Heart left ventricle (tissue), 16 donors: ENCODE results near the gene CETN1. TPM values are rescaled to one million over a fixed set of nuclear protein-coding genes. Genes with fewer than 3 reads are reported as not detected.

Experiments
- ATAC-seq, 4 donors: fragments of 200-7000 bp; cut with Tn5 transposase; one replicate each; pipeline ENCODE4 v1.9.1; 2020 to 2022; ENCODE audit warnings: moderate library complexity in 4 of 4, mild to moderate bottlenecking in 3 of 4, moderate number of reproducible peaks in 1 of 4
- DNase-seq, 5 donors: peaks; one replicate each; pipeline ENCODE4 v3.0.0-alpha.2; 2020
- H3K27ac ChIP-seq, 12 donors: fragments of 200-600 bp; sonication (generic) in 4 of 12; one replicate each; pipeline versions ENCODE4 v1.5.0 to v1.8.0; 2016 to 2022; ENCODE audit warnings: mild to moderate bottlenecking in 2 of 12
- H3K27me3 ChIP-seq, 9 donors: fragments of 200-600 bp; sonication (generic) in 2 of 9; one replicate each; pipeline versions ENCODE4 v1.5.1 to v1.8.0; 2016 to 2022; ENCODE audit warnings: mild to moderate bottlenecking in 3 of 9
- H3K36me3 ChIP-seq, 9 donors: fragments of 200-600 bp; sonication (generic) in 2 of 9; one replicate each; pipeline versions ENCODE4 v1.5.0 to v1.8.0; 2018 to 2022; ENCODE audit warnings: mild to moderate bottlenecking in 2 of 9
- H3K4me1 ChIP-seq, 12 donors: fragments of 200-600 bp; sonication (generic) in 4 of 12; one replicate each; pipeline versions ENCODE4 v1.5.0 to v1.8.0; 2016 to 2022; ENCODE audit warnings: mild to moderate bottlenecking in 3 of 12
- H3K4me3 ChIP-seq, 12 donors: fragments of 200-600 bp; sonication (generic) in 4 of 12; one replicate each; pipeline versions ENCODE4 v1.5.0 to v1.8.0; 2017 to 2022; ENCODE audit warnings: mild to moderate bottlenecking in 9 of 12, moderate library complexity in 4 of 12
- H3K9me3 ChIP-seq, 12 donors: fragments of 200-600 bp; sonication (generic) in 4 of 12; one replicate each; pipeline versions ENCODE4 v1.5.0 to v1.8.0; 2016 to 2022; ENCODE audit warnings: mild to moderate bottlenecking in 1 of 12
- POLR2A ChIP-seq, 2 donors: fragments of 450-650 bp; IDR thresholded peaks; one replicate each; pipeline ENCODE4 v1.6.1; 2017; ENCODE audit warnings: antibody characterized with exemption in 2 of 2, mild to moderate bottlenecking in 2 of 2, moderate library complexity in 2 of 2
- WGBS, 4 donors: extraction: QIAGEN DNeasy Blood & Tissue Kit in 2 of 4; methylation state at CpG; one replicate each; pipeline versions ENCODE4 v1.1.5 to v1.1.7; 2013 to 2018; 5-methylcytosine and 5-hydroxymethylcytosine counted together
- intact Hi-C, 10 donors: fragments of 100-400 bp; cut with DNase I; formaldehyde crosslinking; loops; one replicate each; pipeline versions ENCODE4 v1.11.1 to v1.14.2; 2022
- polyA plus RNA-seq, 2 donors: library from polyadenylated mRNA; stranded (reverse); fragments of 200-250 nt; gene quantifications; one replicate each; pipeline ENCODE4 v1.2.3, GENCODE V29; 2013
- total RNA-seq, 9 donors: library from RNA; depleted of rRNA in 2 of 9; stranded (reverse); fragments of >200 nt in 2 of 9; fragmentation: NEBNext Ultra II Directional in 3 of 9; extraction: Animal tissue kit (Norgen Biotek cat#: 25700) in 3 of 9; gene quantifications; one replicate each; pipeline versions ENCODE4 v1.1.0 to v1.2.4, GENCODE V29; 2016 to 2023
- TF ChIP-seq, protein P1 (sequence below), 12 donors: fragments of 200-600 bp; sonication (generic) in 4 of 12; IDR thresholded peaks; one replicate each; pipeline versions ENCODE4 v1.5.0 to v1.8.0; 2018 to 2022; ENCODE audit warnings: antibody characterized with exemption in 12 of 12, mild to moderate bottlenecking in 5 of 12
- donor health status: ischemic (EF 13 %, LVEDD 7.1; RV severe dilation, severe dysfunction).
- donor health status: healthy with polysubstance abuse.
- donor health status: DM: no; HTN: yes; CAD: no.
- donor health status: DM: no; HTN: no; CAD: no.
- donor health status: ischemic (EF 25% LVEDD 6.9; RV normal size, moderate dysfunction).
- donor health status: ischemic (EF 25% LVEDD 5.7; RV mildly dilated, moderate dysfunction).
- donor health status: healthy.
- donor health status: DM: yes; HTN: yes; CAD: no.
- donor health status: ischemic (EF 35%, LVEDD 5.7; RV mildly dilated, moderate dysfunction).
- donor health status: nonischemic (EF 11% LVEDD 7.7; RV severe dilation, severe dysfunction).
- donor health status: DM: yes; HTN: yes; CAD: no.
- donor health status: PGD.
- donor health status: ischemic (EF 29% LVEDD 5.4; RV normal size, mild dysfunction).
- donor health status: nonischemic (EF 23%, LVEDD 6.1; RV moderate dilation, normal function).

CETN1 gene
- total and polyA plus RNA-seq, 11 donors, result not detected

DNA sequence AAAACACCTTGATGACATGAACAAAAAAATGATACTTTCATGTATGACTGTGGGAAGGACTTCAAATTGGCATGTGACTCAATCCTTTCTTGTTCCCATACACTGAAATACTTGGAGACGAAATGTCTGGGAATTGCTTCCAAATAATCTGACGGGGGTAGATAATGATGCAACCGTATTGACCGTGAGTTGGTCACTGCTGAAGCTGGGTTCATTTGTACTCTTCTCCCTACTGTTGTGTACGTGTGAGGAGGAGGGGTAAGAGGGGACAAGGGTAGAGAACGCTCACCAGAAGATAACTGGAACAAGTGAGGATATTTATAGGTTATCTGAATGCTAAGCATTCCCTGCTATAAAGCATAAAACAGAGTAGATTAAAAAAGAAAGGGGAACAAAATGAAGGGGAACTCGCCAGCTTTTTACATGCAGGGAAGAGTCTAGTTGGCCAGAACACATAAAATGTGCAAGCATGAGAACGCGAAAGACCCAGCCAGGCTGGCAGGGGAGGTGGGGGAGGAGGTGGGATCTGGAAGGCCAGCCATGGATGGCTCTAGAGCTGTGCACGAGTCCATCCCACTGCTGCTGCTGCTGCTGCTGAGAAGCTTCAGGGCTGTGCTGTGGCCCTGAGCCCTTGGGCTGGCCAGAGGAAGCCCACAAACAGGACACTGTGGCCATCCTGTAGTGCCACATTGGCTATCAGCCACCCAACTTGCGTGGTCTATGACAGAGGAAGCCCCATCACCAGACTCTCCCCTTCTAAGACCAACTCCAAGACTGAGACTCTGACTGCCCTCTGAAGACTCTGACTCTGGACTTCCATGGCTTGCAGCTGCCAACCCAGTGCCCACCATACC is 15.2 kb upstream of the CETN1 start:
- peak; percentile 59 to 67 (median 63) for ATAC-seq
- WGBS, 4 donors, result 34 to 45% (median 44%) methylated on average over 10 to 11 of the region's 11 CpGs
- peak in 1 of 5 donors; percentile 28 for DNase-seq

DNA sequence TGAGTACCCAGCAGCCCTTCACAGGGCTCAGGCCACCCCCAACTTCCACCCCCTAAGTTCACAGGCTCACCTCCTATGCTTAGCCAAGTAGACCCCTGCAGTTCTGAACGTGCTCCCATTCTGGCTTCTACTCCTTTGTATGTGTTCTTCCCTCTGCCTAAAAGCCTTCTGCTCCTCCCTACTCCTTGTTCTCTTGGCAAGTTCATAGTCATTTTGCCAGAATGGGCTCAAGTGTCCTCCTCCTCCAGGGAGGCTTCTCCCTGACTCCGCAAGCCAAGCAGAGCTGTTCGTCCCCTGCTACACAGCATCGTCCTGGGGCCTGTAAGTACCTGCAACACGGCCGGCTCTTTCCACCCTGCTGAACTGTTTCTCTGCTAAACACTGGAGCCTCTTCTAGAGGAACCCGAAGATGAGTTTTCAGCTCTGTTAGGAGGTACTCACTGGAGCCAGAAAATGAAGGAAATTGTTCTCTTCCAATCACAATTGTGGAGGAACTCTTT is 14.6 kb upstream of the CETN1 start:
- no peaks in the 10 kb centered on the region for H3K27me3 ChIP-seq
- TF ChIP-seq, protein P1, sequence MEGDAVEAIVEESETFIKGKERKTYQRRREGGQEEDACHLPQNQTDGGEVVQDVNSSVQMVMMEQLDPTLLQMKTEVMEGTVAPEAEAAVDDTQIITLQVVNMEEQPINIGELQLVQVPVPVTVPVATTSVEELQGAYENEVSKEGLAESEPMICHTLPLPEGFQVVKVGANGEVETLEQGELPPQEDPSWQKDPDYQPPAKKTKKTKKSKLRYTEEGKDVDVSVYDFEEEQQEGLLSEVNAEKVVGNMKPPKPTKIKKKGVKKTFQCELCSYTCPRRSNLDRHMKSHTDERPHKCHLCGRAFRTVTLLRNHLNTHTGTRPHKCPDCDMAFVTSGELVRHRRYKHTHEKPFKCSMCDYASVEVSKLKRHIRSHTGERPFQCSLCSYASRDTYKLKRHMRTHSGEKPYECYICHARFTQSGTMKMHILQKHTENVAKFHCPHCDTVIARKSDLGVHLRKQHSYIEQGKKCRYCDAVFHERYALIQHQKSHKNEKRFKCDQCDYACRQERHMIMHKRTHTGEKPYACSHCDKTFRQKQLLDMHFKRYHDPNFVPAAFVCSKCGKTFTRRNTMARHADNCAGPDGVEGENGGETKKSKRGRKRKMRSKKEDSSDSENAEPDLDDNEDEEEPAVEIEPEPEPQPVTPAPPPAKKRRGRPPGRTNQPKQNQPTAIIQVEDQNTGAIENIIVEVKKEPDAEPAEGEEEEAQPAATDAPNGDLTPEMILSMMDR (IDR thresholded peaks at IDR 0.05), result no peak
- TF ChIP-seq POLR2A (IDR thresholded peaks at IDR 0.05), result no peak
- intact Hi-C loops, result no loop called here
- H3K4me1 ChIP-seq, result peaks cover 0 to 11% (median 0%) of the 10 kb centered on the region in 12 donors
- H3K9me3 ChIP-seq, result no peaks in the 10 kb centered on the region
- ATAC-seq (peak in 1 of 4 donors; percentile 15), DNase-seq (no peak)
- 90 to 93% (median 91%) methylated on average over 7 of the region's 7 CpGs for WGBS, 4 donors
- H3K4me3 ChIP-seq, result no peak overlapping the region
- no peaks in the 10 kb centered on the region for H3K36me3 ChIP-seq
- no peak overlapping the region for H3K27ac ChIP-seq

More for the DNA sequence above, 15.2 kb upstream of the CETN1 start:
- Histone ChIP-seq H3K36me3 (no peaks in the 10 kb centered on the region), H3K4me3 (no peak overlapping the region), H3K4me1 (peaks cover 0 to 11% (median 0%) of the 10 kb centered on the region in 12 donors), H3K27me3 (no peaks in the 10 kb centered on the region), H3K9me3 (no peaks in the 10 kb centered on the region), H3K27ac (no peak overlapping the region)
- intact Hi-C loops, result no loop called here
- TF ChIP-seq, protein P1 (IDR thresholded peaks at IDR 0.05), result no peak
- TF ChIP-seq POLR2A (IDR thresholded peaks at IDR 0.05), result no peak

DNA sequence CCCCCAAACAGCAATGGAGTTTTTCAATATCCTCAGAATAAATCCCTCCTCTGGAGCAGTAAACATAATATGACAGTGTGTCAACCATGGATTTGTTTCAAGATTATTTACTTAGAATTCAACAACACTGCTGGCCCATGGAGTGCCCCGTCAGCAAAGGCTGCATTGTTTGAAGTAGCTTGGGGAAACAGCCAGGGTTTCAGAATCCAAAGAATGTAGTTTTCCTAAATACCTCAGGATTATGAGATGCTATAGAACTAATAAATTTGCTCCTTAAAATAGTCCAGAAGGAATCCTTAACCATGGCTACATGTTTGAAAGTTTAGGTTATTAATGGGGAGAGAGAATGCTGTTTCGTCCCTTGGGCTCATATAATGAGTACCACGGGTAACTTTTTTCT is 13.1 kb upstream of the CETN1 start:
- no peak overlapping the region for H3K4me3 ChIP-seq
- ATAC-seq, result no peak
- no peaks in the 10 kb centered on the region for H3K27me3 ChIP-seq
- 82 to 88% (median 85%) methylated on average over 3 of the region's 3 CpGs for WGBS, 4 donors
- no peaks in the 10 kb centered on the region for H3K36me3 ChIP-seq
- DNase-seq, result no peak
- H3K4me1 ChIP-seq, result peaks cover 0 to 11% (median 0%) of the 10 kb centered on the region in 12 donors
- no peaks in the 10 kb centered on the region for H3K9me3 ChIP-seq
- intact Hi-C loops, result no loop called here
- TF ChIP-seq, protein P1 (IDR thresholded peaks at IDR 0.05), result no peak
- no peak for TF ChIP-seq POLR2A (IDR thresholded peaks at IDR 0.05)
- H3K27ac ChIP-seq, result no peak overlapping the region

DNA sequence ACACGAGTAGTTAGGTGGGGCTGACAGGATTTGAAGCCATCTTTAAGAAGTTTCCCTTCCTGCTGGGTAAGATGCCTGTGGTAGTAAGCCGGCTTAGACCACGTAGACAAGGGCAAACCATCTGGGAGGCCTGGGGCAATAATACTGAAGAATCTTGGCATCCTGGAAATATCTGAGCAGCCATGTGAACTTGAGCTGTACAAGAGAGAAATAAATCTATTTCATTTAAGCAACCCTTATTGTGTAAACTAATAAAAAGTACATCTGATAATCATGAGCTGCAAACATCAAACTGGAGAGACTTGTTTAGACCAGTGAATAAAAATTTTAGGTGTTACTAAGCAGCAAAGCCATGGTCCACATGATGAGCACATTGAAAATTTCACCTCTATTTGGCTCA is 11.4 kb upstream of the CETN1 start:
- ATAC-seq (no peak), DNase-seq (no peak)
- H3K36me3 ChIP-seq, result no peaks in the 10 kb centered on the region
- 81 to 93% (median 87%) methylated on average over 3 of the region's 3 CpGs for WGBS, 4 donors
- H3K27ac ChIP-seq, result no peak overlapping the region
- intact Hi-C loops, result no loop called here
- H3K4me3 ChIP-seq, result no peak overlapping the region
- no peaks in the 10 kb centered on the region for H3K9me3 ChIP-seq
- H3K27me3 ChIP-seq, result no peaks in the 10 kb centered on the region
- H3K4me1 ChIP-seq, result peaks cover 0 to 12% (median 0%) of the 10 kb centered on the region in 12 donors
- TF ChIP-seq, protein P1 (IDR thresholded peaks at IDR 0.05), result no peak
- TF ChIP-seq POLR2A (IDR thresholded peaks at IDR 0.05), result no peak
